Adrenal gland (tissue), 12 donors: ENCODE measurements around the gene AKAP13. TPM values are rescaled to one million over a fixed set of nuclear protein-coding genes. Genes with fewer than 3 reads are reported as not detected.

Experiments
- DNase-seq, 7 donors: peaks; one replicate each; pipeline ENCODE4 v3.0.0-alpha.2; 2019 to 2020
- H3K27ac ChIP-seq, 5 donors: fragments of 200-600 bp; sonication (generic) in 4 of 5; 1 replicate in 3 of 5; 2 replicates in 2 of 5; pipeline versions ENCODE4 v1.5.1 to v1.8.0; 2016 to 2020; ENCODE audit warnings: mild to moderate bottlenecking in 1 of 5
- H3K27me3 ChIP-seq: fragments of 200-600 bp; 2 replicates; pipeline ENCODE4 v1.8.0; 2021
- H3K36me3 ChIP-seq, 2 donors: fragments of 200-600 bp; replicated peaks in 1 of 2; 1 replicate in 1 of 2; 2 replicates in 1 of 2; pipeline versions ENCODE4 v1.5.1 to v1.8.0; 2018 to 2022
- H3K4me1 ChIP-seq, 2 donors: fragments of 200-600 bp; replicated peaks in 1 of 2; 1 replicate in 1 of 2; 2 replicates in 1 of 2; pipeline versions ENCODE4 v1.5.1 to v1.8.0; 2018 to 2021
- H3K4me3 ChIP-seq, 4 donors: fragments of 200-600 bp; sonication (generic) in 3 of 4; one replicate each; pipeline ENCODE4 v1.5.1; 2016 to 2018
- H3K9me3 ChIP-seq, 3 donors: fragments of 200-600 bp; sonication (generic) in 1 of 3; replicated peaks in 1 of 3; 1 replicate in 2 of 3; 2 replicates in 1 of 3; pipeline versions ENCODE4 v1.5.1 to v1.8.0; 2016 to 2021
- CTCF ChIP-seq, 6 experiments: fragments of 450-650 bp in 4 of 6; fragments of 200-600 bp in 2 of 6; sonication (generic) in 1 of 6; IDR thresholded peaks; 1 replicate in 5 of 6; 2 replicates in 1 of 6; pipeline versions ENCODE4 v1.5.1 to v1.8.0; 2016 to 2021; ENCODE audit warnings: antibody characterized with exemption in 6 of 6, mild to moderate bottlenecking in 2 of 6, moderate library complexity in 1 of 6
- POLR2A ChIP-seq, 2 donors: fragments of 450-650 bp; IDR thresholded peaks; one replicate each; pipeline ENCODE4 v1.6.1; 2017; ENCODE audit warnings: antibody characterized with exemption in 2 of 2, mild to moderate bottlenecking in 2 of 2, moderate library complexity in 1 of 2
- WGBS, 4 donors: extraction: QIAGEN DNeasy Blood & Tissue Kit in 2 of 4; methylation state at CpG; one replicate each; pipeline versions ENCODE4 v1.1.5 to v1.1.7; 2013 to 2017; 5-methylcytosine and 5-hydroxymethylcytosine counted together
- intact Hi-C, 2 donors: fragments of 100-400 bp; cut with DNase I; formaldehyde crosslinking; loops; one replicate each; pipeline versions ENCODE4 v1.14.1 to v1.15.0; 2022 to 2023
- polyA plus RNA-seq, 3 donors: library from polyadenylated mRNA; stranded (reverse); fragments of 200-250 nt in 2 of 3; fragments of 350-450 nt in 1 of 3; fragmentation: Illumina TruSeq in 1 of 3; extraction: RNeasy Lipid Tissue Mini Kit (QIAGEN cat#74804) in 1 of 3; gene quantifications; one replicate each; pipeline ENCODE4 v1.2.3, GENCODE V29; 2013 to 2014
- total RNA-seq, 9 donors: library from RNA; depleted of rRNA in 4 of 9; stranded (reverse); fragments of >200 nt in 4 of 9; fragments of 120-200 nt in 1 of 9; fragmentation: NEBNext Ultra II Directional in 1 of 9; extraction: Animal tissue kit (Norgen Biotek cat#: 25700) in 1 of 9; gene quantifications; one replicate each; pipeline versions ENCODE4 v1.1.0 to v1.2.4, GENCODE V29; 2013 to 2023
- donor health status: healthy with polysubstance abuse.
- donor health status: Bipolar disorder and iron deficiency.
- donor health status: DM: yes; HTN: yes; CAD: no.
- donor health status: DM: no; HTN: no; CAD: no.
- donor health status: DM: no; HTN: no; CAD: no.
- donor health status: DM: yes; HTN: yes; CAD: no.

The AKAP13 gene
- total and polyA plus RNA-seq, 12 donors, result 42.7 to 144 (median 89.2) TPM

- Histone ChIP-seq H3K36me3 (no peaks in the 10 kb centered on the region), H3K4me1 (peaks cover 0 to 40% of the 10 kb centered on the region in 2 donors), H3K9me3 (no peaks in the 10 kb centered on the region), H3K4me3 (no peak overlapping the region), H3K27me3 (no peaks in the 10 kb centered on the region), H3K27ac (no peak overlapping the region)
- whole genome bisulfite sequencing, 4 donors, result 81 to 93% (median 89%) methylated on average over 2 of the region's 2 CpGs
- TF ChIP-seq CTCF (IDR thresholded peaks at IDR 0.05) (no peak), POLR2A (IDR thresholded peaks at IDR 0.05) (no peak)
- intact Hi-C loops, result no loop called here
- no peak for DNase-seq
Measured at GRCh38 chr15:85497172-85497569, 116.8 kb downstream of the AKAP13 start.

- intact Hi-C loops, result no loop called here
Measured at GRCh38 chr15:85498471-85498870, 118.1 kb downstream of the AKAP13 start.

GRCh38 chr15:85499371-85499887 lies 119.0 kb downstream of the AKAP13 start:
- Histone ChIP-seq H3K4me3 (no peak overlapping the region), H3K9me3 (no peaks in the 10 kb centered on the region), H3K27ac (no peak overlapping the region), H3K4me1 (peaks cover 0 to 34% of the 10 kb centered on the region in 2 donors), H3K27me3 (no peaks in the 10 kb centered on the region), H3K36me3 (no peaks in the 10 kb centered on the region)
- 58 to 77% (median 71%) methylated on average over 7 of the region's 7 CpGs for WGBS, 4 donors
- TF ChIP-seq CTCF (IDR thresholded peaks at IDR 0.05), result no peak
- no peak for TF ChIP-seq POLR2A (IDR thresholded peaks at IDR 0.05)
- intact Hi-C loops, result no loop called here
- DNase-seq, result no peak

More at GRCh38 chr15:85498471-85498870, 118.1 kb downstream of the AKAP13 start:
- Histone ChIP-seq H3K4me3 (no peak overlapping the region), H3K9me3 (no peaks in the 10 kb centered on the region), H3K36me3 (no peaks in the 10 kb centered on the region), H3K27ac (no peak overlapping the region), H3K27me3 (no peaks in the 10 kb centered on the region), H3K4me1 (peaks cover 0 to 40% of the 10 kb centered on the region in 2 donors)
- 80 to 87% (median 84%) methylated on average over 6 of the region's 6 CpGs for WGBS, 4 donors
- TF ChIP-seq POLR2A (IDR thresholded peaks at IDR 0.05) (no peak), CTCF (IDR thresholded peaks at IDR 0.05) (no peak)
- DNase-seq, result no peak

GRCh38 chr15:85500060-85500708 lies 119.8 kb downstream of the AKAP13 start:
- Histone ChIP-seq H3K27me3 (no peaks in the 10 kb centered on the region), H3K4me3 (no peak overlapping the region), H3K36me3 (no peaks in the 10 kb centered on the region), H3K9me3 (no peaks in the 10 kb centered on the region), H3K27ac (no peak overlapping the region), H3K4me1 (peaks cover 4 to 35% of the 10 kb centered on the region in 2 donors)
- intact Hi-C loops, result no loop called here
- no peak for DNase-seq
- TF ChIP-seq POLR2A (IDR thresholded peaks at IDR 0.05), result no peak
- no peak for TF ChIP-seq CTCF (IDR thresholded peaks at IDR 0.05)
- WGBS, 4 donors, result 67 to 81% (median 76%) methylated on average over 6 of the region's 6 CpGs
